GM18861 (cell line): ENCODE data around the gene PRDM10.

Source experiments
- ATAC-seq: cut with Tn5 transposase; IDR thresholded peaks from one replicate; pipeline ENCODE4 v1.9.1; 2021; ENCODE audit not compliant: unreplicated experiment

Gene PRDM10

DNA sequence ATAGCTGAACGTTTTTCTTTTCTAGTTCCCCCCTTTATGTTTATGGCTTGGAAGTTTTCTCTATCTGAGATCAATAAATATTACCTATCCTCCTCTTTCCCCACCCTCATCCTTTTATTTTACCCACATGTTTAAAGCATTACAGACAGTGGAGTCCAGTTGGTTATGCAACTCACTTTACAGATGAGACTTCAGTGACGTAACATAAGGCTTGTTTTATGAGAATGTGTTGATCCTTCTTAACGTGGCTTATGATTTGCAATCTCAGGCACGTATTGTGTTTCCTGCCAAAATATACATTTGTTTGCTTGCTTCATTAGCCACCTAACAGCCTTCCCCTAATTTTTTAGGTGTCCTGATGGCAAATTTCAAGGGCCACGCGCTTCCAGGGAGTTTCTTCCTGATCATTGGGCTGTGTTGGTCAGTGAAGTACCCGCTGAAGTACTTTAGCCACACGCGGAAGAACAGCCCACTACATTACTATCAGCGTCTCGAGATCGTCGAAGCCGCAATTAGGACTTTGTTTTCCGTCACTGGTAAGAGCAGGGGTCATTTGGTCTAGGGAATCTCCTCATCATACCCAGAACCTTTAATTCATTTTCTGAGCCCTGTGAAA is 150.4 kb downstream of the PRDM10 start:
- no peak for ATAC-seq
